ENCODE data around the gene XXYLT1.

- TF ChIP-seq POLR2A (IDR thresholded peaks at IDR 0.05; ENCODE audit: low read depth, low read length) = no peak
- TF ChIP-seq POLR2AphosphoS5 (IDR thresholded peaks at IDR 0.05; ENCODE audit: low read depth, low read length) = no peak
These were observed 154.4 kb downstream of the XXYLT1 start for GRCh38 chr3:195116407-195117185.
